HG03354 (cell line): ENCODE measurements around the gene SAMD11.

Experiments
- ATAC-seq: cut with Tn5 transposase; IDR thresholded peaks from one replicate; pipeline ENCODE4 v1.9.1; 2021; ENCODE audit warnings: mild to moderate bottlenecking; ENCODE audit not compliant: unreplicated experiment, poor library complexity, severe bottlenecking

Gene SAMD11

DNA sequence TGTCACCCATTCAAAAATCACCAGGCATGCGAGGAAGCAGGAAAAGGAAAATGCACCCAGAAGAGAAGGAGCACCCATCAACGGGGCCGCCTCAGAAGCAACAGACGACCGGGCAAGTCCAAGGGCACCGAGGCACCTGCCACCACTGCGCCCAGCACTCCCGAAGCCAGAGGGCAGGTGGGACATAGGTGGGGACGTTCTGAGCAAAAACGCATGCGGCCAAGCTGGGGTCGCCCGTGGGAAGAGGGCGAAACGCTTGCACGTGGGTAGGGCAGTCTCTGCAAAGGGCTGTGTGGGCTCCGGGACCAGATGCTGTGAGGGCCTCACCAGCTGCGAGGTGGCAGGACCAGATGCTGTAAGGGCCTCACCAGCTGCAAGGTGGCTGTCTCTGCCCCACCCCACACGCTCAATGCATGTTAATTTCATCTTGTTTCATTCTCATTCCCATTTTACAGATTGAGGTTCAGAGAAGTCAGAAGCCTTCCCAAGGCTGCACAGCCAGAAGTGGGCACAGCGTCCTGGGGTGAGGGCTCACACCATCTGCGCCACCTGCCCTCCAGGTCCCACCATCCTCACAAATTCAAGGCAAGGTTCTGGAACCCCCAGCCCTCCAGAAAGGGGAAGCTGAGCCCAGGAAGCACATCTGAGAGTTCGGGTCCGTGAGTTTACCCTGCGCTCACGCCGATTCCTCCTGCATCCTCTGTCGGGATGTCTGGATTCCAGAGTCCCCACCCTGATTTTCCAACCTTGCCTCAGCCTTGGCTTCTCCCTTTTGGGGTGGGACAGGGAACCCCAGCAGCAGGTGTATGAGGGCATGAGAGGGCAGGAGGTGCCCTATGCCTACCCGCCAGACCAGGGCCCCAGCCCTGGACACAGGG is 8.2 kb upstream of the SAMD11 start:
- no peak for ATAC-seq

DNA sequence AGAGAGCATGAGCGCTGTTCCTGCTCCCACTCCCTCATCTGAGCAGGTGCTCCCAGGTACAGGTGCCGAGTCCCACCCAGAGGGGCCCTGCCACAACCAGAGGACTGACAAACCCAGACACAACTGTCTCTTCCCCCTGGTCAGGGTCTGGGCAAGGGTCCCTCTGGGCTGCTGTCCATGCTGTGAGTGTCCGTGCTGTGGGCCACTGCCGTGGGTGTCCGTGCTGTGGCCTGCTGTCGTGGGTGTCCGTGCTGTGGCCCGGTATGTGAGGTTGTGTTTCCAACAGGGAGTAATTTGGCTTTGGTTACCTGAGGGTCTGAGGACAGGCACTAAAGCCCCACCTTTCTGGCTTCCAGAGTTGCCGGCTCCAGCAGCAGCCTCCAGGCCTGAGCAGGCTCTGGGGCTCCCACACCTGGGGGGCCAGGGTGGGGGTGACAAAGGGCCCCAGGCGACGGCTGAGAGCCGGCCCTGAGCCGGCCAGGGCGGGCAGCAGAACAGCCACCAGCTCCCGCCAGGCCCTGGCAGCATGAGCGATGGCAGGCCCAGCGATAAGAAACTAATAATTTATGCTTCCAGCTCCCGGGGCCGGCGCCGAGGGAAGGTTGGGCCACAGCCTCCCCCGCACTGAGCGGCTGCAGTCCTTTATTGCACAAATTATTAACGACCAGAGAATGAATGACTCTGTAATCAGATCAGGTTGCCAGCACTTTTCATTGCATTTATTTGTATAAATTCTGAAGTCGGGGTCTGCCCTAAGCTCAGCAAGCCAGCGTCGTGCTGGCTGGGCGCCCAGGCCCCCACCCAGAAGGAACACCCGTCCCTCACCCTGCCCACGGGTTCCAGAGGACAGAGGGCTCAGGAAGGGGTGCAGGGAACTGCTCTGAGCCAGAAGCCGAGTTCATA is 7.3 kb upstream of the SAMD11 start:
- ATAC-seq, result no peak

DNA sequence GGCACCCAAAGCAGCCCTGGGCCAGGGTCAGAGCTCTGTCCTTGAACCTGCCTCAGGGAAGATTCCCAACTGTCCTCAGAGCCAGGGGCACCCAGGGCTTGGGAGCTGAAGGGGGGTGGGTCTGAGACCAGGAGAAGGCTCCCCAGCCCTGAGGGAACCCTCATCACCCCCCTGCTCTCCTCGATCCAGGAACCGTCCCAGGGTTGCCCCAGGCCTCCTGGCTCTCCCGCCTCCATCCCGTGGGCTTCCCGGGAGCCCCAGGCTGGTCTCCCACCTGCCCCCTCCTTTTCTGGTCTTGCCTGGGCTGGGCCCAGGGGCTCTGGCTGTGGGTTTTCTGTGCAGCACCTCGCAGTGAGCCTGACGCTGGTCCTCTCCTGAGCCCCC is 6.7 kb upstream of the SAMD11 start:
- ATAC-seq, result no peak

DNA sequence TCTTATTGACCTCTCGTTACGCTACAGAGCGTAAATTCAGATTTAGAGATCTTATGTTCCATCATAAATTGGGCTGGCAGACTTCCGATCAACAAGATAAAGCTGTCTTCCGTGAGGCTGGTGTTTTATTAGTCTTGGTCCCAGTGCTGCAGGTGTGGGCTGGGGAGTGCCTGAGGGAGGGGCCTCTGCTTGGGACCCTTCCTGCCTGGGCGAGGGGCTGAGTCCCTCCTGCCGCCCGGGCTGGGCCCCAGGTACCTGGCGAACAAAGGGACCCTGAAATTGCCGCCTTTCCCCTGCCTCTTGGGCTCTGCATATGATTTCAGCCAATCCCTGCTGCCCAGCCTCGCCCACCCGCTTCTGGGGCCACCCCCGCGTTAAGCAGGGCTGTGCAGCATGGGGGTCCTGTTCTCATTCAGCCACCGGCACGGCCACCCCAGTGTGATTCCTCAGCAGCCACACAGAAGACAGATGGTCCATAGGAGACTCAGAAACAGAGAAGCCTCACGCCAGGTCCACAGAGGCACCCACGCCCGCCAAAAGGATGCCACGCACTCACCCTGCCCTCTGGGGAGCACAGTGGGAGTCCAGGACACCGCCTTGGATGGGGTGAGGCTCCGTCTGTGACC is 6.1 kb upstream of the SAMD11 start:
- no peak for ATAC-seq

GRCh38 chr1:918353-918752 is 5.4 kb upstream of the SAMD11 start:
- ATAC-seq, result no peak

DNA sequence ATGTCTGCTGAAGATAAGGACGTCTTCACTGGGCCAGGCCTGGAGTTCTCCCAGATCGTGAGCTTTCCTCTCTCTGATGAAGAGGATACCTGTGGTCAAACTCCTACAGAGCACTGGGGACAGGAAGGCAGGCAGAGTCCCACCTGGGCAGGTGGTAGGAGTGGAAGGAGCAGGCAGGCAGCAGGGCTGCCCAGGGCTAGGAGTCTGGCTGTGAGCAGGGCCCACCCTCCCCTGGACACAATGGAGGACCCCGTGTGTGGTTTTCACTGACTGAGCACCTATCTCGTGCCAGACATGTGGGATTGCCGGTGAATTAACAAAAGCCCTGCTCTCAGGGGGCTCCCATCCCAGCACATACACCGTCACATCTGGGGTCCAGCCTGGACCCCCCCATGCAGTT is 4.9 kb upstream of the SAMD11 start:
- no peak for ATAC-seq

DNA sequence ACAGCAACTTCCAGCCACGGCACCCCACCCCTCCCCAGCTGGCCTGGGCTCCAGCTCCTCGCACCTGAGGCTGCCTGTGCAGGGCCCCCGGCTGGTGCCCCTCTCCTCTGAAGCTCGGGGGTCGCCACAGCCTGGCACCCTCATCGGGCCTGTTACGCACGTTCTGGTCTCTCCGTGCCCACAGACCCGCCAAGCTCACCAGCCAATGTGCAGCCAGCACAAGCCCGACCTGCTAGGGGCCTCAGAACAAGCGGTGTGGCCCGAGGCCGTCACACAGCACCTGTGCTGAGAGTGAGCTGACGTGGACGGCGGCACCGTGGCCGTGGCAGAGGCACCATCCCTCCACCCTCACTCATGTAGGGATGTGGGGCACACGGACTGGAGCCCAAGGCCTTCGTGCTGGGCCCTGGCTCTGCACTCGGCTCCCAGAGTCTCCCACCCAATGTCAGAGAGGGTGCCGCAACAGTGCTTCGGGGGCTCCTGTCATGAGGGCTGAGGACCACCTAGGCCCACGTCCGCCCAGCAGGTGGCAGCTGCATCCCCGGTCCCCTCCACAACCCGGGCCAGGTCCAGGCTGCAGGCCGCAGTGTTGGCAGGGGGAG is 4.4 kb upstream of the SAMD11 start:
- ATAC-seq, result no peak

GRCh38 chr1:920010-920409 is 3.7 kb upstream of the SAMD11 start:
- ATAC-seq, result no peak

GRCh38 chr1:920521-920920 is 3.2 kb upstream of the SAMD11 start:
- no peak for ATAC-seq

DNA sequence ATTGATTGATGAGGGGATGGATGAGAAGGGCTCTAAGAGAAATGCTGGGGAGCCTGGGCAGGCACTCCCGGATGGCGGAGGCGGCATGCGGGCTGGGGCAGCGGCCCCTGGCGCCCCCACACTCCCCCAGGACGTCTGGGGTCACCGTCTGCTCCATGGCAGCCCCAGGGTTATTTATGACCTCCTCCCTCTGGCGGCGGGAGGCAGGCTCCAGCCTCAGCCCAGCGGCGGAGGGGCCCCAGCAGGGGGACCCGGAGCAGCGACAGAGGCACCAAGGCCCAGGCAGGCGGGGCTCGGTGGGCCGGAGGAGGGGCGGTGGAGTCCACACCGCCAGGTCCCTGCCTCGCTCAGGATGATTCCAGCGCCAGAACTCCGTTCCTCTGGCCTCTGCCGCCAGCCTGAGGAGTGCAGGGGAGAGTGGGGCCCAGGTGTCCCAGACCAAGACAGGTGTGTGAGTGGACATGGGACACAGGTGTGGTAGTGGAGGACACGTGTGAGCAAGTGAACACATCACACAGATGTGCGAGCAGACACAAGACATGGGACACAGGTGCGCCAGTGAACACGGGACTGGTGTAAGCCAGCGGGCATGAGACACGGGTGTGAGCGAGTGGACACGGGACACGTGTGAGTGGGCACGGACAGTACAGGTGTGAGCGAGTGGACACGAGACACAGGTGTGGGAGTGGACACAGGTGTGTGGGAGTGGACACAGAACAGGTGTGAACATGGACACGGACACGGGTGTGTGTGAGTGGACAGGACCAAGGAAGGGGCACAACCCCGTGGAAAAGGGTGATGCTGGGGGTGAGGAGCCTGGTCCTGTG is 2.5 kb upstream of the SAMD11 start:
- ATAC-seq, result no peak

- ATAC-seq, result no peak
Measured at GRCh38 chr1:923991-924655, 400 bp downstream of the SAMD11 start.

DNA sequence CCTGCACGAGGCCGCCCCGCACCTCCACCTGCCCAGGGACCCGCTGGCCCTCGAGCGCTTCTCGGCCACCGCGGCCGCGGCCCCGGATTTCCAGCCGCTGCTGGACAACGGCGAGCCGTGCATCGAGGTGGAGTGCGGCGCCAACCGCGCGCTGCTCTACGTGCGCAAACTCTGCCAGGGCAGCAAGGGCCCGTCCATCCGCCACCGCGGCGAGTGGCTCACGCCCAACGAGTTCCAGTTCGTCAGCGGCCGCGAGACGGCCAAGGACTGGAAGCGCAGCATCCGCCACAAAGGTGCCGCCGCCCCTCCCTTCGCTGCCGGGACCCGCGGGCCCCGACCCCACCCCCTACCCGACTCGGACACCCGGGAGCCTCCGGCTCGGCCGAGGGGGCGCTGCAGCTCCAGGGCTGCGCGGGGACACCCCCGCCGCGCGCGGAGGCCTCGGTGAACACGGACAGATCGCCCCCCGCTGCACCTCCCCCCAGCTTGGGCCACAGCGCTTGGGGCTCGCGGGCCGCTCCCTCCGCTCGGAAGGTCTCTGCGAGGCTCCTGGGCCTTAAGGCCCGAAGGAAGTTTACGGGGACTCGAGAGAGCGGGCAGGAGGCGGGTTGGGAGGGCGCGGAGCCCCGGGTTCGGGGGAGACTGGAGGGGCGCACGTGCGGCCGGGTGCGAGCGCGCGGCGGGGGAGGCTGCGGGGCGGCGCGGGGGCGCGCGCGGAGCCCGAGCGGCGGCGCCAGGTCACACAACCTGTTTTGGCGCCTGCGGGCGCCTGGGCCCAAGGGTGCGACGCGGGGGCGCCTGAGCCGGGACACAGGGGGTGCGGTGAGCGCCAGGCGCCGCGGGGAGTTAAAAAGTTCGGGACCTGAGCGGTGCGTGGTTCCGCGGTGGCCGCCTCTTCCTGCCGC is 1.2 kb downstream of the SAMD11 start:
- no peak for ATAC-seq

DNA sequence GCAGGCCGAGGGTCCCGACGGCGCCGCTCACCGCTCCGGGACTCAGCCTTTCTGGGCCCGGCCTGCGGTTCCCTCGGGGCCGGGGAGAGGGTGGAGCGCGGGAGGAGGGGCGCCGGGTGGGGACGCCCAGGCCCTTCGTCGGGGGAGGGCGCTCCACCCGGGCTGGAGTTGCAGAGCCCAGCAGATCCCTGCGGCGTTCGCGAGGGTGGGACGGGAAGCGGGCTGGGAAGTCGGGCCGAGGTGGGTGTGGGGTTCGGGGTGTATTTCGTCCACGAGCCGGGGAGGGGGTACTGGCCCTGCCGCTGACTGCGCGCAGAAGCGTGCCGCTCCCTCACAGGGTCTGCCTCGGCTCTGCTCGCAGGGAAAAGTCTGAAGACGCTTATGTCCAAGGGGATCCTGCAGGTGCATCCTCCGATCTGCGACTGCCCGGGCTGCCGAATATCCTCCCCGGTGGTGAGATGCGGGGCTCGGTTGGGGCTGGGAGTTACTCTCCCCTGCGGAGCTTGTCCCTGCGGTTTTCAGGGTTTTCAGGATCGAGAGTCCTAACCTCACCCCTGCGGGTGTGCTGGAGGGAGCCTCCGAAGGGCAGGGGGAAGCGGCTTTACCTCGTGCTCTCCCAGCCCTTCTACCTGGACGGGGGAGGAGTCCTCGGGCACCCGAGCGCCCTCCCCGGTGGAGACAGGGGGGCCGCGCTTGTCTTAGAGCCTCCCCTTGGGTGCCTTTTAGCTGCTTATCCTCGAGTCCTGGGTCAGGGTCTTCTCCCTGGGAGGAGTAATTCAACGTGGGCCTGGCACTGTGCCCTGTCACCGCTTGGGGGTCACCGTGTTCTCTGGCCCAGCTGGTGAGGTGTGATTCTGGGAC is 2.1 kb downstream of the SAMD11 start:
- ATAC-seq, result no peak

DNA sequence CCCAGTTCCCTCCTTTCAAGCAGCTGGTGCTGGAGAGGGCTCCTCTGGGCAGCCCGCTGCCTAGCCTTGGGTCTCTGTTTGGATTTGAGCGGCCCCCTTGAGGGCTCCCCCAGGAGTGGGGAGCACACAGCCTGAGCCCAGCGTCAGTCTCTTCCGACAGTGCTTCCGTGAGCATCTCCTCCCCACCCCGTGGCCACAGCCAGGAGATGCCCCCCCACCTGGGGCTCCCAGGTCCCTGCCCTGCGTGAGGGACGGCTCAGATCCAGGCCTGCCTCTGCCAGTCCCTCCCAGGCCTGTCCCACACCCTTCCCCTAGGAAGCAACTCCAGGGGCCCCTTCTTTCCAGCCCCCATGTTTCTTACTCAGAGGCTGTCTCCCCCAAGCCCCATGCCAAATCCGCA is 3.5 kb downstream of the SAMD11 start:
- ATAC-seq, result no peak

DNA sequence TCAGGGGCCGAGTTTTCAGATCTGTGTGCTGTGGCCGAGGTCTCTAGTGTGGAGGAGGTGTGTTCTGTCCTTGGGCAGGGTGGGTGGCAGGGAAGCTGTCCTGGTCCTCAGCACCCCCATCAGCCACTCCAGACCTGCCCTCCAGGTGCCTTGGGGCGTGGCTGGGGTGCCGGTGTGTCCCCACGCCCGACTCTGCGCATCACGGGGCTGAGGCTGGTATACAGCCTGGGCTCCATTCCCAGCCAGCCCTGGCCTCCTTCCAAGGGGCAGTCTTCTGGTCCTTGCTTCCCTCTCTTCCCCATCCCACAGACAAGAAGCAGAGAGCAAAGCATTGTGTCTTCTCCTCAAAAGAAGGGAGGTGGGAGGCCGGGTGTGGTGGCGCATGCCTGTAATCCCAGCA is 4.0 kb downstream of the SAMD11 start:
- ATAC-seq, result no peak

DNA sequence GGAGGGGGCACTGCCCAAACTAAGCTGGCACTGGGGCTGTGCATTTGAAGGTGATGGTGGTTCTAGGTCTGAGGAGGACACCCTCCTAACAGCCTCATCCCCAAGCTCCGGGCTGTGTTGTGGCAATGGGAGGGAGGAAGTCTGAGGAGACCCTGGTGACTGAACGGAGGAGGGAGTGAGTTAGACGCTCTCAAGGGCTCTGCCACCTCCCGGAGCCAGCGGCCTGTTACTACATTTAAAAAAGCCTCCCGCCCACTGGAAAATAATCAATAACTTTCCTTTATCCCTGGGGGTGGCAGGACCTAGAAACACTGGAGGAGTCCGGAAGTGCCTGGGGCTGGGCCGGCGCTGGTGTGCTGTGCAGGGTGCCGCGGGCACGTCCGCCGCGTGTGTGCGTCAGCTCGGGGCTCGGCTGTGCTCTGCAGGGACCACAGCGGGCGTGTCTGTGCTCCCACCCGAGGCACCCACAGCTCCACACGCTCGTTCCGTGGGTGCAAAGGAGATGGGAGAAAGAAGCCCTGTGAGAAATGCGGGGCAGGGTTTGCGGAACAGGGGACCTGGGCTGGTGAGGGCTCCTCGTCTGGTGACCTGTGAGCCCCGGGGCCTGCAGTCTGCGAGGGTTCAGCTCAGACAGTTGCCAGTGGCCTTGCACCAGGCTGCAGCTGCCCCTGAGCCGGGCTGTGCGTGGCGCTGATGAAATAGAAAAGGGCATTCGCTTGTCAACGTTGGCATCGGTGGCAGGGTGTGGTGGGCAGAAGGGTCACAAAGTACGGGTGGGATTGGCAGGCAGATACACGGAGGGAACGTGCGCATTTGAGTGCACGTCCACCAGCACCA is 5.3 kb downstream of the SAMD11 start:
- no peak for ATAC-seq
